ENCODE data around the gene PODXL. TPM values are rescaled to one million over a fixed set of nuclear protein-coding genes. Genes with fewer than 3 reads are reported as not detected.

The PODXL gene
- total and polyA plus RNA-seq, 2 donors (not counting 3 experiments of a cell fraction or from before 2014, with no cell fraction given), result 86.4 to 156 TPM

GRCh38 chr7:131518626-131519025 is 37.8 kb downstream of the PODXL start:
- no peak for TF ChIP-seq POLR2A (IDR thresholded peaks at IDR 0.05; ENCODE audit: low read depth, low read length)
- no peak for TF ChIP-seq POLR2AphosphoS5 (IDR thresholded peaks at IDR 0.05; ENCODE audit: insufficient read depth, low read depth, low read length)
- TF ChIP-seq FOS (IDR thresholded peaks at IDR 0.05; ENCODE audit: borderline replicate concordance, insufficient read depth, low read length), result no peak
- no peak for TF ChIP-seq MAX (IDR thresholded peaks at IDR 0.05; ENCODE audit: insufficient read depth, insufficient read length)
- TF ChIP-seq EZH2 (IDR thresholded peaks at IDR 0.05; ENCODE audit: borderline replicate concordance, low read depth, low read length, severe bottlenecking), result no peak
- TF ChIP-seq MYC (IDR thresholded peaks at IDR 0.05; ENCODE audit: low read depth, low read length), result no peak
- TF ChIP-seq GATA2 (IDR thresholded peaks at IDR 0.05; ENCODE audit: insufficient read depth, insufficient read length, low read depth, low read length), result no peak
- TF ChIP-seq CTCF (IDR thresholded peaks at IDR 0.05; ENCODE audit: extremely low read depth in 1 of 2, insufficient read depth in 1 of 2, low read depth in 1 of 2, low read length in 2 of 2), result no peak
- no peak for TF ChIP-seq JUN (IDR thresholded peaks at IDR 0.05; ENCODE audit: borderline replicate concordance, insufficient read depth, insufficient read length, low read depth)
- H3K27ac ChIP-seq (ENCODE audit: insufficient read depth, low read depth, low read length), result no peak overlapping the region
- H3K36me3 ChIP-seq (ENCODE audit: control insufficient read depth in 2 of 2, extremely low read depth in 1 of 2, insufficient read depth in 2 of 2, low read length in 2 of 2), result no peaks in the 10 kb centered on the region
- H3K4me1 ChIP-seq (ENCODE audit: control insufficient read depth, extremely low read depth, insufficient read depth, low read length), result peaks cover 19% of the 10 kb centered on the region
- ChIA-PET CTCF (no interaction called here), POLR2A (no interaction called here)
- H3K9me1 ChIP-seq (replicated peaks; ENCODE audit: control insufficient read depth, extremely low read depth, insufficient read depth, low read length), result no peaks in the 10 kb centered on the region
- H3K79me2 ChIP-seq (ENCODE audit: control insufficient read depth, insufficient read depth, low read length), result peaks cover 78% of the 10 kb centered on the region
- no peak overlapping the region for H2AFZ ChIP-seq (ENCODE audit: low read depth, low read length)
- no peaks in the 10 kb centered on the region for H3K27me3 ChIP-seq (ENCODE audit: control insufficient read depth in 2 of 2, insufficient read depth in 2 of 2, low read length in 2 of 2)
- no TSS peak for BruUV-seq (replicated peaks)
- H4K20me1 ChIP-seq (replicated peaks; ENCODE audit: control insufficient read depth, extremely low read depth, insufficient read depth, low read length), result no peaks in the 10 kb centered on the region
- no peak for DNase-seq (ENCODE audit: low read depth, low spot score)
- dilution Hi-C loops (cut with MboI; ENCODE audit: extremely low pct_ligation_motif_present, low sequenced_read_pairs), result no loop called here
- H3K9ac ChIP-seq (replicated peaks; ENCODE audit: extremely low read depth, insufficient read depth, low read length), result no peak overlapping the region
- no peak for FAIRE-seq
- no peaks in the 10 kb centered on the region for H3K9me3 ChIP-seq (replicated peaks; ENCODE audit: control insufficient read depth, insufficient read depth, low read length)
- no peak overlapping the region for H3K4me3 ChIP-seq (replicated peaks in 1 of 3; ENCODE audit: insufficient read depth in 1 of 3, low read depth in 1 of 3, low read length in 3 of 3)
- H3K4me2 ChIP-seq (ENCODE audit: insufficient read depth, low read length), result no peak overlapping the region
- intact Hi-C loops (cut with micrococcal nuclease), result loop anchor here (10.0 kb wide), 1 partner anchor 106 kb away; no protein-coding TSS in a partner anchor

Data from endothelial cell of umbilical vein (primary cell).